SK-N-SH (cell line): ENCODE results near the gene ALDH3B1. TPM values are rescaled to one million over a fixed set of nuclear protein-coding genes. Genes with fewer than 3 reads are reported as not detected.
"Not testable (repeated sequence)": the region's sequence is repeated elsewhere in the genome, so short reads cannot be mapped to it uniquely, and the experiment has no call there.

Experiments used
- CTCF ChIA-PET: fragments of 300-600, 350-600 bp; formaldehyde crosslinking; extraction: SDS; loops from one replicate; lab custom pipeline; 2021; lab: Yijun Ruan, JAX
- POLR2A ChIA-PET: fragments of 350-600 bp; sonication (Branson Sonifier 250); formaldehyde crosslinking; extraction: SDS; loops from one replicate; lab custom pipeline; 2020; ENCODE audit warnings: antibody characterized with exemption, inconsistent platforms; lab: Yijun Ruan, JAX
- DNase-seq: peaks from one replicate; pipeline ENCODE4 v3.0.0; 2012
- H2AFZ ChIP-seq: fragments of 200-600 bp; sonication (generic); 2 replicates; pipeline ENCODE4 v1.8.1; 2016; ENCODE audit warnings: antibody characterized with exemption, mild to moderate bottlenecking, low read depth
- H3F3A ChIP-seq: fragments of 200-600 bp; sonication (generic); replicated peaks from 2 replicates; pipeline ENCODE3; 2016; ENCODE audit warnings: antibody characterized with exemption, mild to moderate bottlenecking; ENCODE audit not compliant: insufficient read depth
- H3K27ac ChIP-seq, 2 experiments: fragments of 200-500 bp in 1 of 2; fragments of 200-600 bp in 1 of 2; sonication (Bioruptor generic) in 1 of 2; sonication (generic), shearing (Covaris generic) in 1 of 2; 2 replicates each; pipeline versions ENCODE4 v1.5.1 to v1.6.1; 2014 to 2016; ENCODE audit warnings: low read depth in 2 of 2, inconsistent platforms in 1 of 2, low read length in 1 of 2, mild to moderate bottlenecking in 1 of 2, mixed read lengths in 1 of 2
- H3K27me3 ChIP-seq: fragments of 200-600 bp; sonication (generic), shearing (Covaris generic); 2 replicates; pipeline ENCODE4 v1.6.1; 2016; ENCODE audit warnings: mixed run types; ENCODE audit not compliant: insufficient read depth
- H3K36me3 ChIP-seq, 2 experiments: fragments of 200-500 bp in 1 of 2; fragments of 200-600 bp in 1 of 2; sonication (Bioruptor generic) in 1 of 2; sonication (generic) in 1 of 2; replicated peaks in 1 of 2; 2 replicates each; pipeline versions ENCODE3 to v1.5.1; 2014 to 2016; ENCODE audit warnings: low read length in 1 of 2, mild to moderate bottlenecking in 1 of 2; ENCODE audit not compliant: insufficient read depth in 2 of 2, control insufficient read depth in 1 of 2
- H3K4me1 ChIP-seq, 2 experiments: fragments of 200-500 bp in 1 of 2; fragments of 200-600 bp in 1 of 2; sonication (Bioruptor generic) in 1 of 2; sonication (generic), shearing (Covaris generic) in 1 of 2; 2 replicates each; pipeline versions ENCODE4 v1.5.1 to v1.6.1; 2014 to 2016; ENCODE audit warnings: low read depth in 1 of 2, low read length in 1 of 2, mixed run types in 1 of 2; ENCODE audit not compliant: insufficient read depth in 2 of 2, control insufficient read depth in 1 of 2
- H3K4me2 ChIP-seq: fragments of 200-600 bp; sonication (generic), shearing (Covaris generic); 2 replicates; pipeline ENCODE4 v1.6.1; 2017; ENCODE audit warnings: mixed run types
- H3K4me3 ChIP-seq, 2 experiments: fragments of 200-500 bp in 1 of 2; fragments of 200-600 bp in 1 of 2; sonication (Bioruptor generic) in 1 of 2; sonication (generic), shearing (Covaris generic) in 1 of 2; 2 replicates each; pipeline versions ENCODE4 v1.5.1 to v1.8.1; 2014 to 2016; ENCODE audit warnings: low read depth in 2 of 2, inconsistent platforms in 1 of 2, low read length in 1 of 2, mild to moderate bottlenecking in 1 of 2, mixed read lengths in 1 of 2, moderate library complexity in 1 of 2
- H3K79me2 ChIP-seq: fragments of 200-600 bp; sonication (generic); 2 replicates; pipeline ENCODE4 v1.8.1; 2017; ENCODE audit warnings: mild to moderate bottlenecking; ENCODE audit not compliant: insufficient read depth
- H3K9ac ChIP-seq: fragments of 200-600 bp; sonication (generic); 2 replicates; pipeline ENCODE4 v1.6.1; 2017; ENCODE audit warnings: mixed run types
- H3K9me2 ChIP-seq: fragments of 200-600 bp; sonication (generic); 2 replicates; pipeline ENCODE4 v1.6.1; 2017; ENCODE audit warnings: mixed run types
- H3K9me3 ChIP-seq: fragments of 200-600 bp; sonication (generic); 2 replicates; pipeline ENCODE4 v1.6.1; 2017; ENCODE audit warnings: mixed run types, mild to moderate bottlenecking, moderate library complexity
- H4K20me1 ChIP-seq: fragments of 200-600 bp; sonication (generic); 2 replicates; pipeline ENCODE4 v1.6.1; 2017; ENCODE audit warnings: mild to moderate bottlenecking, mixed run types; ENCODE audit not compliant: insufficient read depth
- WGBS: methylation state at CpG from one replicate; pipeline ENCODE4 v1.1.6; 2017; ENCODE audit warnings: low lambda C conversion rate; 5-methylcytosine and 5-hydroxymethylcytosine counted together
- polyA plus RNA-seq, 3 experiments: library from polyadenylated mRNA; depleted of rRNA; stranded (reverse); fragments of >200 nt; gene quantifications; 2 replicates each; pipeline ENCODE4 v1.2.3, GENCODE V29; 2012

ALDH3B1 gene
- polyA plus RNA-seq, 1 of the 3 experiments (the other 2 are of a cell fraction): 14.9 TPM

GRCh38 chr11:67964746-67965145 lies 45.4 kb upstream of the ALDH3B1 start:
- H3K4me2 ChIP-seq, H3K9ac ChIP-seq, POLR2A ChIA-PET, H4K20me1 ChIP-seq, H3F3A ChIP-seq, H2AFZ ChIP-seq, H3K4me3 ChIP-seq, CTCF ChIA-PET, H3K9me3 ChIP-seq, H3K27me3 ChIP-seq, H3K9me2 ChIP-seq, H3K27ac ChIP-seq, H3K36me3 ChIP-seq, H3K4me1 ChIP-seq, H3K79me2 ChIP-seq, DNase-seq: not testable (repeated sequence)

GRCh38 chr11:67965830-67966348 lies 44.2 kb upstream of the ALDH3B1 start:
- H3K79me2 ChIP-seq, H4K20me1 ChIP-seq, H3K27ac ChIP-seq, H3K36me3 ChIP-seq, H3K4me1 ChIP-seq, H3K27me3 ChIP-seq, POLR2A ChIA-PET, H2AFZ ChIP-seq, H3K9me3 ChIP-seq, H3K4me3 ChIP-seq, H3K9ac ChIP-seq, H3K9me2 ChIP-seq, H3K4me2 ChIP-seq, H3F3A ChIP-seq: not testable (repeated sequence)
- CTCF ChIA-PET: interaction anchor here (1.3 kb wide), 1 partner anchor 118 kb away, joined by 3 read pairs; no protein-coding TSS in a partner anchor
- peak; percentile 4 for DNase-seq
- 84% methylated on average over 19 of the region's 19 CpGs for WGBS

GRCh38 chr11:67974746-67975145 lies 35.4 kb upstream of the ALDH3B1 start:
- H3K27ac ChIP-seq, H3K9me2 ChIP-seq, H3K4me1 ChIP-seq, H3K9ac ChIP-seq, H4K20me1 ChIP-seq, DNase-seq, H3K4me2 ChIP-seq, CTCF ChIA-PET, H3K27me3 ChIP-seq, H3K9me3 ChIP-seq, H3K4me3 ChIP-seq, H3K36me3 ChIP-seq, POLR2A ChIA-PET, H3F3A ChIP-seq, H3K79me2 ChIP-seq, H2AFZ ChIP-seq: not testable (repeated sequence)
- 63% methylated on average over 12 of the region's 12 CpGs for whole genome bisulfite sequencing

- H3F3A ChIP-seq, H3K79me2 ChIP-seq, CTCF ChIA-PET, H3K27me3 ChIP-seq, H4K20me1 ChIP-seq, H3K27ac ChIP-seq, H2AFZ ChIP-seq, DNase-seq, H3K9ac ChIP-seq, H3K4me3 ChIP-seq, H3K9me2 ChIP-seq, H3K4me2 ChIP-seq, H3K36me3 ChIP-seq, H3K9me3 ChIP-seq, H3K4me1 ChIP-seq: not testable (repeated sequence)
- WGBS: 73% methylated on average over 17 of the region's 17 CpGs
- POLR2A ChIA-PET: interaction anchor here (0.6 kb wide), 1 partner anchor 31 kb away, joined by 3 read pairs; the partner anchor contains the start of gene ALDH3B1
Measured at GRCh38 chr11:67978766-67979418, 31.2 kb upstream of the ALDH3B1 start.
